ENCODE results near the gene ATP8A2.
"Not testable (repeated sequence)": the region's sequence is repeated elsewhere in the genome, so short reads cannot be mapped to it uniquely, and the experiment has no call there.

ATP8A2 gene

GRCh38 chr13:26038931-26039475 is 667.2 kb downstream of the ATP8A2 start:
- DNase-seq (ENCODE audit: low read depth in 2 of 2) = no peak

GRCh38 chr13:26041444-26041843 is 669.7 kb downstream of the ATP8A2 start:
- DNase-seq (ENCODE audit: low read depth in 2 of 2) = no peak

GRCh38 chr13:26042785-26043184 is 671.0 kb downstream of the ATP8A2 start:
- DNase-seq (ENCODE audit: low read depth in 2 of 2) = no peak

GRCh38 chr13:26045142-26045541 is 673.4 kb downstream of the ATP8A2 start:
- no peak for DNase-seq (ENCODE audit: low read depth in 2 of 2)

GRCh38 chr13:26046639-26047038 is 674.9 kb downstream of the ATP8A2 start:
- no peak for DNase-seq (ENCODE audit: low read depth in 2 of 2)

GRCh38 chr13:26047040-26047439 is 675.3 kb downstream of the ATP8A2 start:
- no peak for DNase-seq (ENCODE audit: low read depth in 2 of 2)

GRCh38 chr13:26048741-26049140 is 677.0 kb downstream of the ATP8A2 start:
- DNase-seq (ENCODE audit: low read depth in 2 of 2) = no peak

- no peak for DNase-seq (ENCODE audit: low read depth in 2 of 2)
Measured at GRCh38 chr13:26050568-26051230, 678.9 kb downstream of the ATP8A2 start.

- no peak for DNase-seq (ENCODE audit: low read depth in 2 of 2)
Measured at GRCh38 chr13:26051231-26051656, 679.5 kb downstream of the ATP8A2 start.

GRCh38 chr13:26051657-26052311 is 680.0 kb downstream of the ATP8A2 start, which contains the start of gene SHISA2:
Gene SHISA2, minus strand, starts transcription at chr13:26052016. Its CDS starts 1,041 bp downstream, at chr13:26050975.
- DNase-seq (ENCODE audit: low read depth in 2 of 2) = no peak

- DNase-seq (ENCODE audit: low read depth in 2 of 2) = no peak
Measured at GRCh38 chr13:26052337-26052736, 680.6 kb downstream of the ATP8A2 start.

GRCh38 chr13:26053418-26053980 is 681.7 kb downstream of the ATP8A2 start:
- DNase-seq (ENCODE audit: low read depth in 2 of 2) = no peak

- DNase-seq (ENCODE audit: low read depth in 2 of 2) = no peak
Measured at GRCh38 chr13:26054896-26055295, 683.1 kb downstream of the ATP8A2 start.

- no peak for DNase-seq (ENCODE audit: low read depth in 2 of 2)
Measured at GRCh38 chr13:26058704-26059103, 686.9 kb downstream of the ATP8A2 start.

- DNase-seq (ENCODE audit: low read depth in 2 of 2) = no peak
Measured at GRCh38 chr13:26060357-26060756, 688.6 kb downstream of the ATP8A2 start.

- DNase-seq (ENCODE audit: low read depth in 2 of 2) = no peak
Measured at GRCh38 chr13:26061256-26061655, 689.5 kb downstream of the ATP8A2 start.

GRCh38 chr13:26061947-26062346 is 690.2 kb downstream of the ATP8A2 start:
- no peak for DNase-seq (ENCODE audit: low read depth in 2 of 2)

- DNase-seq (ENCODE audit: low read depth in 2 of 2) = no peak
Measured at GRCh38 chr13:26062853-26063444, 691.2 kb downstream of the ATP8A2 start.

- not testable (repeated sequence) for DNase-seq (ENCODE audit: low read depth in 2 of 2)
Measured at GRCh38 chr13:26066492-26066891, 694.7 kb downstream of the ATP8A2 start.

- DNase-seq (ENCODE audit: low read depth in 2 of 2) = no peak
Measured at GRCh38 chr13:26067601-26068000, 695.8 kb downstream of the ATP8A2 start.

- DNase-seq (ENCODE audit: low read depth in 2 of 2) = not testable (repeated sequence)
Measured at GRCh38 chr13:26068372-26068771, 696.6 kb downstream of the ATP8A2 start.

GRCh38 chr13:26069642-26070041 is 697.9 kb downstream of the ATP8A2 start:
- not testable (repeated sequence) for DNase-seq (ENCODE audit: low read depth in 2 of 2)
